Measurements from ENCODE around the gene KCNT2.
"Not testable (repeated sequence)": the region's sequence is repeated elsewhere in the genome, so short reads cannot be mapped to it uniquely, and the experiment has no call there.

The KCNT2 gene

DNA sequence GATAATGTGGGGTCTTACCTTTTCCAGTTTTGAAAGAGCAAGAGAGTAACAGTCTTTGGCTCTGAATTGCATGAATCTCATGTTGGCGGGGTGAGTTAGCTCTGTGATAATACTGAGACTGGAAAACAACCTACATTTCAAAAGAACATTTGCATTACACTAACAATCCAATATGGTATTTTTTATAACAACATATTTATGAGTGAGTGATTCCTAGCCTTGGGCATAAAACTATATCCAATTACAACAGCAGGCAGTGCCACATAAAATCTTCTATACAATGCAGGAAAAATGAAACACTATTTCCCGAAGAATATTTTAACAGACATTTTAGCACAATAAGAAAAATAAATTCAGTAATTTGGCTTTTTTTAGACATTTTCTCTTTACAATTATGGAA is 303.0 kb downstream of the KCNT2 start:
- no peak for DNase-seq

DNA sequence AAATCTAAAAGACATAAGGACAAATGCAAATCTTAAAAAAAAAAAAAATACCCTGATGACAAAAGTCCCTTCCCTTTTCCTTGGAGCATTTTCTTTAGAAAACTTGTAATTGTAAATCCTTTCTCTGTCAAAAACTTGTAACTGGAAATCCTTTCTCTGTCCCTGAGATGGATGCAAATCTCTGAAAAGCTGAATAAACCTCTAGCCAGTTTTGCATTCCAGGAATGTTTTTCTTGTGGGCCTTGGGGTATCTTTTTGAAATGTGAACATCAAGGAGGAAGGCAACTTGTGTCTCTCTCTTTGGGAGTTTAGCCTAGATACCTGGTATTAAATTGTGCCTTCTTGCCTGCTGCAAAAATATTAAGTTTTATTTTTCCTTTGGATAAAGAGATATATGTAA is 305.3 kb downstream of the KCNT2 start:
- DNase-seq, result no peak

DNA sequence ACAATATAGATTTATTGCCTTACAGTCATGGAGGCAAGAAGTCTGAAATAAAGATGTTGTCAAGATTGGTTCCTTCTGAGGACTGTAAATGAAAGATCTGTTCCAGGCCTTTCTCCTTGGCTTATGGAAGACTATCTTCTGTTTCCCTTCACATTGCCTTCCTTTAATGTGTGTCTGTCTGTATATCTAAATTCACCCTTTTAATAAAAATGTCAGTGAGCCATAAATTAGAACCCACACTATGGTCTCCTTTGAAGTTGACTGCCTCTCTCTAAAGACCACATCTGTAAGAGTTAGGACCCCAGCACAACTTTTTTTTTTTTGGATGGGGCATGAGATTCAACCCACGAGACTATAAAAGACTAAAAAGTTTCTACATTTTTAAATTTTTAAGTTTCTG is 305.8 kb downstream of the KCNT2 start:
- DNase-seq, result no peak

DNA sequence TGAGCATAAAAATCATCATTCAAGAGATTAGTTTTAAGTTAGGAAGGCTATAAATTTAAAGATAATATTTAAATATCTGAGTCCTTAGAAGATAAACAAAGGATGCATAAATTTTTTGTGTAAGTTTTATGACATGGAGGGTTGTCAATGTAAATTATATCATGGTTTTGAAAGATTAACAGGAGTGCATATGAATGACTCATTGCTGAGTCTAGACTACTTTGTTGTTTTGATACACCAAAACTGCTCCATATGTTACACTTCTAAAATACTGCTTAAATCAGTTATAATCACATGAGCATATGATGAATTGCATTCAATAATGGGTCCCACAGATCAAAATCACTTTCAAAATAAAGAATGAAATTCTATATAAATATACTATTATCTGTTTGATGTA is 312.5 kb downstream of the KCNT2 start:
- no peak for DNase-seq

DNA sequence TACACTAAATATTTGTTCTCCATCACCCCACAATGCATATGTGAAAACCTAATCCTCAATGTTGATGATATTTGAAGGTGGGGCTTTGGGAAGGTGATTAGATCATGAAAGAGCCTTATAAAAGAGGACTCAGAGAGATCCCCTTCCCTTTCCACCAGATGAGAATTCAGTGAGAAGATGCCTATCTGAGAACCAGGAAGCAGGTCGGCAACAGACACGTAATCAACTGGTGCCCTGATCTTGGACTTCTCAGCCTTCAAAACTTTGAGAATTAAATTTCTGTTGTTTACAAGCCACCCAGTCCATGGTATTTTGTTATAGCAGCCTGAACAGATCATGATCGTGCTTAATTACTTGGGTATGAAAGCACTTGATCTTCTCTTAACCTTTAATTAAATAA is 329.4 kb downstream of the KCNT2 start:
- DNase-seq, result no peak

DNA sequence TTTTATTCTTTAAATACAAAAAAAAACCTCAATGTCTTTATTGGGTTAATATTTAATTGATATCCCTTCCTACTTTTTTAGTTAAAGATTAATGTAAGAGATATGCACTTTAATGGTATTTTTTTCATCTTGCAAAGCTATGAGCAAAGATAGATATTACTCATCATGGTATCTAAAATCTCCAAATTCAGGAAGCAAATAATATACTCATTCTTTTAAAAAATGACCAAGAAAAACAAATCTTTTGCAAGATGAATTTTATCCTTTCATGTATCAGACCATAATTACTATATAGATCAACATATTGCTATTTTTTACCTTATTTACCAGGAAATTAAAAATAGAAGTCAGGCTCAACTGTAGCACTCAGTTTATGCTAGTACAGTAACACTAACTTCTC is 330.4 kb downstream of the KCNT2 start:
- DNase-seq, result no peak

DNA sequence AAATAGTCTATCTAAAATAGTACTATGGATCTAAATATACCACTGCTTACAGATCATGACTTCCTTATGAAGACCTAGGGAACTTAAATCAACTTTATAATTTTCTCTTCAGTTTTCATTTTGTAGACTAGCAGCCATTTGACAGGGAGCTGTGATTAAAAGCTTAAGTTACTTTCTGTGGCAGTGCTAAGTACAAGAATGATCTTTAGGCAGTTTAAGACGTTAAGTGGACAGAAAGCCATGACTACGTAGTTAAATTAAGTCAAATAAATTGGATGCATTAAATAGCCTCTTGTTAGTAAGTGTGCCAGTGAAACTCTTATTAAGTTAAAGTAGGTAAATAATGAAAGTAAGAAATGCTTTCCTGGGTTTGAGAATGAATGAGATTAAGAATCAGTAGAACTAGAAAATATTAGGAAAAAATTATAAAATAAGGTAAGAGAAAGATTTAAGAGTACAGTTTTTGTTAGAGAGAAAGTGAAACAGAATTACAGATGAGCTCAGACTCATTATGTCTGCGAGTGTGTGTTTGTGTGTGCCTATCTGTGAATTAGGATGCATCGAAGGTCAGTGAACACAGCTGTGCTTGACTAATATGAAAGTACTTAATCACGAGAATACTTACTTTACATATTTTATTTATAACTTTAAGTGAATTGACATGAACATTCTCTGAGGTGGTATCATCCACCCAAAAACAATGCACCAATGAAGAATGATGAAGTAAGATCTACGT is 336.9 kb downstream of the KCNT2 start:
- DNase-seq, result no peak

DNA sequence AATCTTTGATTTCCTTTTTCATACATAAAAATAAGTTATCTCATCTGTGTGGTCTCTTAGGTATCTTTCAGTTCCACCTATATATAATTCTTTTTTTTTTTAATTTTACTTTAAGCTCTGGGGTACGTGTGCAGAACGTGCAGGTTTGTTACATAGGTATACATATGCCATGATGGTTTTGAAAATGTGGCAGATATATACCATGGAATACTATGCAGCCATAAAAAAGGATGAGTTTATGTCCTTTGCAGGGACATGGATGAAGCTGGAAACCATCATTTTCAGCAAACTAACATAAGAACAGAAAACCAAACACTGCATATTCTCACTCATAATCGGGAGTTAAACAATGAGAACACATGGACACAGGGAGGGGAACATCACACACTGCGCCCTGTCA is 345.2 kb downstream of the KCNT2 start:
- not testable (repeated sequence) for DNase-seq

DNA sequence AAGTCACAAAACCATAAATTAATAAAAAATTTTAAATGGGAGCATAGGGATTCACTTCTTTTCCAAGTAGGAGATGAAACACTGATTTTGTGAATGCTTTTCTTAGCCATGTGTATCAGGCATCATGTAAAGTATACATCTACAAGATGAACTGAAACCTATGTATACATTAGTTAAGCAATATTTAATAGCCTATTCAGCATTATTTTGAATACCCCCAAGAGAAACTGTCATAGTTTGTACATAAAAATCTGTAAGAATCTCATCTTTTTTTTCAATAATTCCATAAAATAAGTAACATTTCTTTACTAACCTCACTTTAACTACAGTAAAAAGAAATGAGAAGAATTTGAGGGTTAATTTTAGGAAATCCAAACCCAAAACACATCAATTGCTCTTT is 348.0 kb downstream of the KCNT2 start:
- no peak for DNase-seq

DNA sequence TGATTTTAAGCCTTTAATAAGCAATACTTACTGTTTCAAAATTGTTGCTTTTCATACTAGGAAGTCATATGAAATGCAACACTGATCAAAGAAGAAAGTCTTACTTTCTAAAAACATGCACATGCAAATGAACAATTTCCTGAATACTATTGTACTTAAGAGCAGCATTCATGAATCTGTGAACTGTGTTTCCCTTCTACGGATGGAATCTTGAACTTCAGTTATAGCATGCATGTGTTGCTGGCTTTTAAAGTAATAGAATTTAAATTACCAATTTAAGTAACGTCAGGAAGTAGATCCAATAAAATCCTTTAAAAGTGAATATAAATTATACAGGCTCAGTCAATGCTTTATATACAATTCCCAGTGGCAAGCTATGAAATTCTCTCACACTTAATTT is 348.9 kb downstream of the KCNT2 start:
- DNase-seq, result no peak

DNA sequence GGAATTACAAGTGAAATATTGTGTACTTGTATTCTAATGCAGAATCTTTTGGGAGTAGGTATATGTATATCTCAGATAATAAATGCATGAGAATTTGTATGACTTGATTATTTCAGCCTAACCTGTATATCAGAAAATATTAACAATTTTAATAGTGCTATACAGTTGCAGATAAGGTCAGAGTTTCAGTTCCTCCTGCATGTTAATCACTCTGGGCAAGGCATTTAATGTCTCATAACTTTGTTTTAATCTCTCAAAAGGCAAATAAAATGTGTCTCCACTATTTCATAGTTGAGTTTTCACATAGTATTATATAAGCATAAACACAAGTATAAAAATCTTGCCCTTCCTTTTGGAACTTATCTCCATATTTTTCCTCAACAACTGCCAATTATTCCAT is 352.5 kb downstream of the KCNT2 start:
- no peak for DNase-seq

DNA sequence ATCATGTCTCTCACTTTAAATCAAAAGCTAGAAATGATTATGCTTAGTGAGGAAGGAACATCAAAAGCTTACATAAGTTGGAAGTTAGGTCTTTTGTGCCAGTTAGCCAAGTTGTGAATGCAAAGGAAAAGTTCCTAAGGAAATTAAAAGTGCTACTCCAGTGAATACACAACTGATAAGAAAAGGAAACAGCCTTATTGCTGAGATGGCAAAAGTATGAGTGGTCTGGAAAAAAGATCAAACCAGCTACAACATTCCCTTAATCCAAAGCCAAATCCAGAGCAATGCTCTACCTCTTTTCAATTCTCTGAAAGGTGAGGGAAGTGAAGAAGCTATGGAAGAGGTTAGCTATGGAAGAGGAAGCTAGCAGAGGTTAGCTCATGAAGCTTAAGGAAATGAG is 378.7 kb downstream of the KCNT2 start:
- no peak for DNase-seq

DNA sequence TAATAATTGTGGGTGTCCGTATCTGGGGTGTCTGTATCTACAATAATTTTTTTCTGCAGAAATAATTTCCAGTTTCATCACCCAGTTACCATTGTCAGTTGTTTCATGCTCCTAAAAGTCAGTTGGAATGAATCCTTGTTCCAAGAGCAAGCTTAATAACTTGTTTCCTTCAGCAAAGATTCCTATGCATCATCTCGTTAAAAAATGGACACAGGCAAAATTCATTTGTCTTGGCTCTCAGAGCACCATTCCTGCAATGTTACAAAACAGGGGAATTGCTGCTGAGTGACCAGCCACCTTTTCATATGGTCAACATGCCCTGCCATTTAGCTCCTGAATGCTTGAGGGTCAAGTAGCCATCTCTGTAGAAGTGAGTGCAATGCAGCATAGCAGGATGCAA is 393.4 kb downstream of the KCNT2 start:
- DNase-seq, result no peak

DNA sequence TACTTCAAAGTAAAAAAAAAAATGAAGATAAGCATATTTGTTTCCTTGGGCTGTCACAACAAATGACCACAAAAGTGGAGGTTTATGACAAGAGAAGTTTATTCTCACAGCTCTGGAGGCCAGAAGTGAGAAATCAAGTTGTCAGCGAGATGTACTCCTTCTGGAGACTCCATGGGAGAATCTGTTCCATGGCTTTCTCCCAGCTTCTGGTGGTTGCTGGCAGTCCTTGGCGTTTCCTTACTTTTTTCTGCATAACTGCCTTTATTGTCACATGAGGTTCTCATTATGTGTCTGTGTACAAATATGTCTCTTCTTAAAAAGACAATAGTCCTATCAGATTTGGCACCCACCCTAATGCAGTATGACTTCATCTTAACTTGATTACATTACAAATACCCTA is 398.3 kb downstream of the KCNT2 start:
- DNase-seq, result no peak

DNA sequence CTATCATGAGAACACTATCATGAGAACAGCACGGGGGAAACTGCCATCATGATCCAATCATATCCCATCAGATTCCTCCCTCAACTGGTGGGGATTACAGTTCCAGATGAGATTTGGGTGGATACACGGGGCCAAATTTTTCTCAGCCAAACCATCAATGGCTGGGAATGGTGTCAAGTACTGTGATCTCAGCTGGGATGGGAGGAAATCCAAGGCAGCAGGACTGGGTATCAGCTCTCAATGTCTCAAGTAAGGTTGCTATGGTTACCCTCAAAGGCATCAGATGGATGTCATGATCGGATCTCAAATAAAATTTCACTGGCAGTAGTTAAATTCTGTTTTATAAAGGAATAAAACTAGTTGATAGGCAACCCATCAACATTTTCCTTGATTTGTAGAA is 399.0 kb downstream of the KCNT2 start:
- DNase-seq, result no peak

DNA sequence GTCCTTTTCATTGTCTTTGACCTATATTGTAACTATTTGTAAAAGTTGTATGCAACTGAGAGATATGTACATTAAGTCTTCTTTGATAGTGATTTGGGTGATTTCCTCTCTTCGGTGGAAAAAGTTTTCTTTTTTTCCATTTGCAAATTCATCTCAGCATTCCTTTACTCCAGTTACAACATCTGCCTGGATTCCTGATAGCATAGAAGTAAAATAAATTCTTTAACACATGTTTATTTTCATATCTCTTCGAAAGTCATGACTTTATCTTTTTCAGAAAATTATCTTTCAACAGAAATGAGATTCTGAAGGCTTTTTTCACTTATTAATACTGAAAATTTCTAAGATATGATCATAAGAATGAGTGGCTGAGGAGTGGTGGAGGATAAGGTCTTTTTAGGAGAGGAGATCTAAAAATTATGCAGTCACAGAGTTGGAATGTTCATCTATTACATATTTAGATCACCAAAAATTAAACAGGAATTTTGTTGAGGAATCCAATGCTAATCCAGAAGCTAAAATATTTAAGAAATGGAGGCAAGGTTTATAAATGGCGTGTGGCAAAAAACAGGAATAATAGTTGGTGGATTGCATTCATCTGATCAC is 400.5 kb downstream of the KCNT2 start:
- no peak for DNase-seq

DNA sequence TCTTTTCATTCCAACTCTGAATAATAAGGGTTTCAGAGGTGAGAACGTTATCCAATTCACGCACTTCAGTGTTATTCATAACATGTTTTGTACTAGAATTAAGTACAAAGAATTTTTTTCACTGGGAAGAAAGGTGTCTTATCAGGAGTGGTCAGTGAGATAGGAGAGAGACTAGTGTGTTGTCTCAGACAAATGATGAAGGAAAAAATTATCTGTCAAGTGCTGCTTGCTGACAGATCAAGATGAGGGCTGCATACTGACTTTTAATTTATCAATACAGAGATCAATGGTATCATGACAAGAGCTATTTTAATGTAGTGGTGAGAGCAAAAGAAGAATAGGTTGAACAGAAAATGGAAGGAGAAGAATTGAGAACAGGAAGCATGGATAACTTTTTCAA is 402.4 kb downstream of the KCNT2 start:
- DNase-seq, result no peak

DNA sequence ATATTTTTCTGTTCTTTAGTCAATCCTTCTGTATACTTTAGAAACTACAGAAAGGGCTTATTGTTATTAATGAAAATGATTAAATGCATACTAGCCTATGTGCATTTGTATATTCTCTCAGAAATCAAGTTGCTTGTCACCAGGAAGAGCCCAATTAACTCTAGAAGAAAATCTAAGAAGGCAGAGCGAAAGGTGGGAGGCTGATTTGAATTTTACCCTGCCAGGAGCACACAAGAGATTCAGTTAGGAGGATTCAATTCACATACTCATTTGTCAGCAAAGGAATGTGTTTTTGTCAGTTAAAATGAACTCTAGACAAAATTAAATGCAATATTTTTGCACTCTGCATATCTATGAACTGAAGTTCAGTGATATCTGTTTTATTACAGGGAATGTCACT is 411.8 kb downstream of the KCNT2 start:
- no peak for DNase-seq

DNA sequence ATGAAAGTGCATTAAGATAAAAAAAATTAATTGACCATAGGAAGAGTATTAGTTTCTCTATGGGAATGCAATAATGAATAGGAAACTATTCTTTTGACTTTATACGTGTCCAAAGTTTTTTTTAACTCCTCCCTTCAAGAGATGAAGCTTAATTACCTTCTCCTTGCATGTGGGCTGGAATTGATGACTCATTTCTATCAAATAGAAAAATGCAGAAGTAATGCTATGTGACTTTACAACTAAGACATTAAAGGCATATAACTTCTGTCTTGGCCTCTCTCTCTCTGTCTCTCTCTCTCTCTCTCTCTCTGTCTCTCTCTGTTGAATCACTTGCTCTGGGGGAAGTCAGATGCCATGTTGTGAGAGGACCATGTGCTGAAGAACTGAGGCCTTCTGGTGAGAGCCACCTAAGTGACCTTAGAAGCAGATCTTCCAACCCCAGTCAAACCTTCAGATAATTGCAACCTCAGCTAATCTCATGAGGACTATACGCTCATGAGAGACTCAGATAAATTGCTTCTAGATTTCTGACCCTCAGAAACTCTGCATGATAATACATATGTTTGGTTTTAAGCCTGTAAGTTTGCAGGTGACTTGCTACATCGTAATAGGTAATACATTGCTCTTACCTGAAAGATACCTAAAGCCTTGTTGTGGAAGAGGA is 414.2 kb downstream of the KCNT2 start:
- peak; percentile 85 for DNase-seq

DNA sequence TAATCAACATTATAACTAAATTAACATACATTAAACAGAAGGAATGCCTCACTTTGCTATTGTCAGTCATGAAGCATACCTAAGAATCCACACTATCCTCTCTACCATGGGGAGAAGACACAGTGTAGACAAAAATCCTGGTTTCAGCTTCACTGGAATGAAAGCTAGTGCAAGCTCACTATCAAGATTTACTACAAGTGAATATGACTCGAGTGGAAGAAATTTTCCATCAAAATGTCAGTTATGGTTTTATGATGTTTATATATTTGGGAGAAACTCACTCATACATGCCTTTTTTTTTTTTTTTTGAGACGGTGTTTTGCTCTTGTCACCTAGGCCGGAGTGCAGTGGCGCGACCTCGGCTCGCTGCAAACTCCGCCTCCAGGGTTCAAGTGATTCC is 424.3 kb downstream of the KCNT2 start:
- no peak for DNase-seq

DNA sequence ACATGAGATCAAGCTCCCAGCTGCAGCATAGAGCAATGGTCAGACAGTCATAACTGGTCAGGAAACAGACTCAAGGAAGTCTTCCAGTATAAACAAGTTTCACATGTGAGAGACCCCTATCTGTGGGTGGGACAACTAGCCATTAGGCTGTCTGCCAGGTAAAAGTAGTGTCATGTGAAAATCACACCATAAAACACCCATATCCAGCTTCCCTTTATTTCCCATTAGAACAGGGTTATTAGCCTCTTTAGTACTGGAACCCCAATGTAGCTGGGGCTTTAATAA is 426.7 kb downstream of the KCNT2 start:
- no peak for DNase-seq

DNA sequence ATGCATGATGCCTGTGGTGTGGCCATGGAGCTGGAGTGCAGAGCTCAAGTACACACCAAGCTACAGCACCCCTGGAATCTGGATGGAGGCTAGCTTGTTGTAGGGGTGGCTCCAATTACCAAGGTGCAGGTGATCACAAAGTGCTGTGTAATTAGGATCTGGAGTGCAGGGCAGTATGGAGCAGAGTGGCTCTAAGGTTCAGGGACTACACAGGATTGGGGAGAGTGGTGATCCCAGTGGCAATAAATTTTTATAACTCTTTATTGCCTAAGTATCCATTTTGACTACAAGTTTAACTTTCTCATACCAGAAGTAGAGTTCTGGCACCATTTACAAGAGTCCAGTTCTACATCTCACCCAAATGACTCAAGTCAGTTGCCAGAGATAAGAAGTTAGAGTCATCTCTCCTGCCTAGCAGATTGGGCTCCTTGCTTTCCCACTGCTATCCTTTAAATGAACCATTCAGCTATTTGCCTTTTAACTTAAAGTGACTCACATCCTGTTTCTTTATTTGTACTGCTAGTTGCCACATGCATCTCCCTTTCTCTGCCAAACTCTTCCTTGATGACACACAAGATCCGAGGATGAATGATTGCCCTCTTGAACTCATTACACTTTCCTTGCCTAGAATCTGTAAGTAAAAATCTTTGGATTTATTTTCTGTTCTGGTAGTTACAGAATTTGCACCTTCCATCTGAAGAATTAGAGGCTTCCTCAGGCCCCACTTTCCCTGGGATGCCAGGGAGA is 427.2 kb downstream of the KCNT2 start:
- DNase-seq, result peak; percentile 93

DNA sequence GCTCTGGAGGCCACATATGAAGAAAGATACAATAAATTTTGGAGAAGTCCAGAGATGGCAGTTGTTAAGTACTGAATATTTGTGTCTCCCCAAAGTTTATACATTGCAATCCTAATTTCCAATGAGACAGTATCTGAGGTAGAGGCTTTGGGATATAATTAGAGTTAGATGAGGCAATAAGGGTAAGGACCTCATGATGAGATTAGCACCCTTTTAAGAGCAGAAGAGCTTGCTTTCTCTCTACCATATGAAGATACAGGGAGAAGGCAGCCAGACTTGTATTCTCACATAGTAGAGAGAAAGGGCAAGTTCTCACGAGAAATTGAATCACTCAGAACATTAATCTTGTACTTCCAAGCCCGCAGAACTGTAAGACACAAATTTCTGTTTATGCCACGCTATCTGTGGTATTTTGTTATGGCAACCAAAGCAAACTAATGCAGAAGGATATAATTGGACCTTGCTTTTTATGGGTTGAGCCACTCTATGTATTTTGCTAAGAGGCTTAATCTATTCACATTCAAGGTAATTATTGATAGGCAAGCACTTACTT is 430.1 kb downstream of the KCNT2 start:
- DNase-seq, result no peak

Measured in MV-4-11 (cell line).